Ishikawa (cell line): Measurements from ENCODE around the gene HLCS.

Experiments
- CREB1 ChIP-seq: IDR thresholded peaks from 2 replicates; pipeline ENCODE4 v1.6.1; 2012; ENCODE audit warnings: low read depth
- EP300 ChIP-seq: IDR thresholded peaks from 2 replicates; pipeline ENCODE4 v1.6.1; 2012; ENCODE audit warnings: borderline replicate concordance
- MAX ChIP-seq: IDR thresholded peaks from 2 replicates; pipeline ENCODE4 v1.6.1; 2012
- NFIC ChIP-seq: IDR thresholded peaks from 2 replicates; pipeline ENCODE4 v1.6.1; 2012
- RAD21 ChIP-seq: IDR thresholded peaks from 2 replicates; pipeline ENCODE4 v1.6.1; 2012; ENCODE audit warnings: low read depth
- USF1 ChIP-seq: IDR thresholded peaks from 2 replicates; pipeline ENCODE4 v1.6.1; 2012

- TF ChIP-seq CREB1, result no peak
- TF ChIP-seq NFIC, result no peak
- TF ChIP-seq RAD21, result no peak
- TF ChIP-seq MAX, result no peak
- no peak for TF ChIP-seq USF1
- no peak for TF ChIP-seq EP300
Measured at GRCh38 chr21:36946949-36947356, 19.5 kb downstream of the HLCS start.
